ENCODE data around the gene PIK3AP1. TPM values are rescaled to one million over a fixed set of nuclear protein-coding genes. Genes with fewer than 3 reads are reported as not detected.

Gene PIK3AP1
- total RNA-seq, 1 experiment from 2014 or later: 1.7 TPM

DNA sequence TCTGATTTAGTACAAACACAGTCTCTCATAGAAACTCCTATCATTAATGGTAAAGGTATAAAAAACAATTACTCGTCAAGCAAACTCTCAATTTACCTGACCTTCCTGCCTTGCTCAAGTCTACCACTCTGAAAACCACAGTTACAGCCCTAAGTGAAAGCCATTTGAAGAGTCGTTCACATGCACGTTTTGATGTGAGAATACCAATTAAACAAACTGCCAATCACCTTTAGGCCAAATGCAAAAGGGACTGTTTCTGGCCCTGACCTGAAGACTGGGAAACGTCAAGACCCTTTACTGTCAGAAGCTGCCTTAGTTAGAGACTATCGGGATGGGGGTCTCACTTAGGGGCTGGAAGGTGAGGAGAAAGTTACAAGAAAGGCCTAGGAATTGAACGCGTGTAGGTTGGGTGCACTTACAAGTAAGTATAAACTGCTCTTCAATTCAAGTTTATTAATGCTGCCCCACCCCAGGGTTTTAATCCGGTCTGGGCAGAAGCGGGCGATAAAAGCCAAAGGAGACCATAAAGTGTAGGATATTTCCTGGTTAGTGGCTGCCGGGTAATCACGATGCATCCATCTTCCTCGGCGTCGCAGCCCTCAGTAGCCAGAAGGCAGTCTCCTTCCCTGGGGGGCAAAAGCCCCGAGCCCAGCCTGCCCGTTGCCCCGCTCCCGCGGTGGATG, 134.4 kb downstream of the PIK3AP1 start:
- Histone ChIP-seq H3K36me3 (ENCODE audit: low read depth) (no peaks in the 10 kb centered on the region), H4K20me1 (ENCODE audit: insufficient read depth) (peaks cover 48% of the 10 kb centered on the region), H3K27me3 (ENCODE audit: insufficient read depth, low read depth) (no peaks in the 10 kb centered on the region), H3F3A (ENCODE audit: insufficient read depth, low read depth) (peaks cover 8% of the 10 kb centered on the region; the same call in 1 of the 2 replicates), H2AFZ (no peak overlapping the region), H3K4me3 (peak overlapping the region; percentile 91), H3K9me3 (ENCODE audit: insufficient read depth, low read depth) (no peaks in the 10 kb centered on the region), H3K79me2 (ENCODE audit: low read depth) (peaks cover 57% of the 10 kb centered on the region), H3K27ac (peak overlapping the region; percentile 62), H3K4me2 (peak overlapping the region; percentile 97), H3K9me2 (ENCODE audit: insufficient read depth) (no peaks in the 10 kb centered on the region), H3K4me1 (replicated peaks; ENCODE audit: insufficient read depth) (peaks cover 30% of the 10 kb centered on the region)
- ChIA-PET POLR2A (ENCODE audit: unreplicated experiment) (no interaction called here), CTCF (no interaction called here)
- no peak for TF ChIP-seq EZH2 (IDR thresholded peaks at IDR 0.05; ENCODE audit: low read depth)
- no peak for TF ChIP-seq CTCF (conservative IDR thresholded peaks at IDR 0.05)
- intact Hi-C loops (cut with micrococcal nuclease; ENCODE audit: unreplicated experiment): loop anchor here (5.0 kb wide), 2 partner anchors 46 to 246 kb away; partner anchors contain the start of gene LCOR
- peak in 1 of 2 experiments; percentile 36 for DNase-seq
- BruUV-seq (replicated peaks): TSS peak; percentile 39

DNA sequence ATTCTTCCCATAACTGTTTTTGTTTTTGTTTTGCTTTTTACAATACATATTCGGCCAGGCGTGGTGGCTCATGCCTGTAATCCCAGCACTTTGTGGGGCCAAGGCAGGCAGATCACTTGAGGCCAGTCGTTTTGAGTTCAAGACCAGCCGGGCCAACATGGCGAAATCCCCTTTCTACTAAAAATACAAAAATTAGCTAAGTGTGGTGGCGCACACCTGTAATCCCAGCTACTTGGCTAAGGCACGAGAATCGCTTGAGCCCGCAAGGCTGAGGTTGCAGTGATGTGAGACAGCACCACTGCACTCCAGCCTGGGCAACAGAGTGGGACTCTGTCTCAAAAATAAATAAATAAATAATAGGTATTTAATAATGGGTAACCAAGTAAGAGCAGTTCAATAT, 135.8 kb downstream of the PIK3AP1 start:
- Histone ChIP-seq H3F3A (ENCODE audit: insufficient read depth, low read depth) (peaks cover 8% of the 10 kb centered on the region; the same call in 1 of the 2 replicates), H3K27me3 (ENCODE audit: insufficient read depth, low read depth) (no peaks in the 10 kb centered on the region), H2AFZ (no peak overlapping the region), H3K27ac (no peak overlapping the region), H3K9me2 (ENCODE audit: insufficient read depth) (no peaks in the 10 kb centered on the region), H4K20me1 (ENCODE audit: insufficient read depth) (peaks cover 57% of the 10 kb centered on the region), H3K79me2 (ENCODE audit: low read depth) (peaks cover 71% of the 10 kb centered on the region), H3K4me1 (replicated peaks; ENCODE audit: insufficient read depth) (peaks cover 28% of the 10 kb centered on the region), H3K9me3 (ENCODE audit: insufficient read depth, low read depth) (no peaks in the 10 kb centered on the region), H3K4me3 (no peak overlapping the region), H3K36me3 (ENCODE audit: low read depth) (no peaks in the 10 kb centered on the region), H3K4me2 (peak overlapping the region; percentile 97)
- CTCF ChIA-PET: no interaction called here
- TF ChIP-seq CTCF (conservative IDR thresholded peaks at IDR 0.05) (no peak), EZH2 (IDR thresholded peaks at IDR 0.05; ENCODE audit: low read depth) (no peak)
- DNase-seq: no peak
- no TSS peak for BruUV-seq (replicated peaks)
- intact Hi-C loops (cut with micrococcal nuclease; ENCODE audit: unreplicated experiment): no loop called here
- POLR2A ChIA-PET (ENCODE audit: unreplicated experiment): interaction anchor here (0.7 kb wide), 1 partner anchor 1239 kb away, joined by 3 read pairs; no protein-coding TSS in a partner anchor

GRCh38 chr10:96584035-96584434, 136.3 kb downstream of the PIK3AP1 start:
- no TSS peak for BruUV-seq (replicated peaks)
- H4K20me1 ChIP-seq (ENCODE audit: insufficient read depth): peaks cover 59% of the 10 kb centered on the region
- CTCF ChIA-PET: no interaction called here
- H3K27ac ChIP-seq: no peak overlapping the region
- H3K9me3 ChIP-seq (ENCODE audit: insufficient read depth, low read depth): no peaks in the 10 kb centered on the region
- no peak overlapping the region for H2AFZ ChIP-seq
- H3F3A ChIP-seq (ENCODE audit: insufficient read depth, low read depth): peaks cover 8% of the 10 kb centered on the region; the same call in 1 of the 2 replicates
- H3K9me2 ChIP-seq (ENCODE audit: insufficient read depth): no peaks in the 10 kb centered on the region
- no peak for DNase-seq
- peak overlapping the region; percentile 97; the same call in 1 of the 2 replicates for H3K4me2 ChIP-seq
- no peaks in the 10 kb centered on the region for H3K36me3 ChIP-seq (ENCODE audit: low read depth)
- peaks cover 24% of the 10 kb centered on the region for H3K4me1 ChIP-seq (replicated peaks; ENCODE audit: insufficient read depth)
- no peak overlapping the region for H3K4me3 ChIP-seq
- no peaks in the 10 kb centered on the region for H3K27me3 ChIP-seq (ENCODE audit: insufficient read depth, low read depth)
- POLR2A ChIA-PET (ENCODE audit: unreplicated experiment): interaction anchor here (0.7 kb wide), 1 partner anchor 1239 kb away, joined by 3 read pairs; no protein-coding TSS in a partner anchor
- no peak for TF ChIP-seq CTCF (conservative IDR thresholded peaks at IDR 0.05)
- no peak for TF ChIP-seq EZH2 (IDR thresholded peaks at IDR 0.05; ENCODE audit: low read depth)
- intact Hi-C loops (cut with micrococcal nuclease; ENCODE audit: unreplicated experiment): no loop called here
- H3K79me2 ChIP-seq (ENCODE audit: low read depth): peaks cover 75% of the 10 kb centered on the region
